ENCODE results near the gene CACNA1S.

Gene CACNA1S

GRCh38 chr1:200992382-200993048, 119.7 kb downstream of the CACNA1S start:
- FAIRE-seq = no peak

GRCh38 chr1:200991097-200991614, 121.1 kb downstream of the CACNA1S start:
- no peak for DNase-seq (ENCODE audit: insufficient read length, low spot score)

More at GRCh38 chr1:200992382-200993048, 119.7 kb downstream of the CACNA1S start:
- TF ChIP-seq POLR2A (IDR thresholded peaks at IDR 0.05; ENCODE audit: low read depth, low read length) = no peak
- no peak for DNase-seq (ENCODE audit: insufficient read length, low spot score)

DNA sequence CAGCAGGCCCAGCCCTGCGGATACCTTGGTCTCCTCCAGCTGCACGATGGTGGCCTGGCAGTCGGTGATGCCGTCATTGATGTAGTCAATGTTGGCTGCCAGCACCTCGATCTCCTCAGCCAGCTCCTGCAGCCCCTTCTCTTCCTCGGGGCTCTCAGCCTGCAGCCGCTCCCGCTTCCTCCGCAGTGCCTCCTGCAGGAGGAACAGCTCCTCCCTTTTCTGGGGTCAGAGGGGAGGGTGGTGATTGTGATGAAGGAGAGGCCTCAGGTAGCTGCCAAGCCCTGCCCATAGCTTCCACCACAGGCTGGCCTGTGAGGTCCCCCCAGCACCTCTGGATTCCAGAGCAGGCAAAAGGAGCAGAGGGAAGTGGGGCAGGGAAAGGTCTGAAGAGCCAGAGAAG, 122.1 kb downstream of the CACNA1S start:
- FAIRE-seq = no peak
- DNase-seq (ENCODE audit: insufficient read length, low spot score) = no peak

More at GRCh38 chr1:200991097-200991614, 121.1 kb downstream of the CACNA1S start:
- no peak for FAIRE-seq
- no peak for TF ChIP-seq POLR2A (IDR thresholded peaks at IDR 0.05; ENCODE audit: low read depth, low read length)

More for the DNA sequence above, 122.1 kb downstream of the CACNA1S start:
- no peak for TF ChIP-seq POLR2A (IDR thresholded peaks at IDR 0.05; ENCODE audit: low read depth, low read length)

Measured in H54 (cell line).